ENCODE data around the gene IL18.

DNA sequence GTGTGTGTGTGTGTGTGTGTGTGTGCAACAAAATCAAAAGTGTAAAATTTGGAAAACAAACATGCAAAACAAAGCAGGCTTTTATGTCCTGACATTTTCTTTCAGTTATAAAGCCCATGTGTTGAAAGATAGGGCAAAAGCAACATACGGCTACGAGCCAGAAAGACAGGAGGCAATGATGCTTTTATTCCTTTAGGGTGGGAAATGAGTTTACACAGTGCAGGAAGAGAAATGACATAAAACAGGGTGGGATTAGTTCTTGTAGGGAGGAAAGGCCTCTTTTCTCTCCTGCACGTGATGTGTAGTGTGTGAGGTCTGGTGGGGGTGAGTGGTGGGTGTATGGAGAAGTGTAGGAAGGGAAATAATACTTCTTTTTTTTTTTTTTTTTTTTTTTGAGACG, 29.4 kb downstream of the IL18 start:
- TF ChIP-seq NANOG (IDR thresholded peaks at IDR 0.05; ENCODE audit: borderline replicate concordance) (no peak), CTCF (conservative IDR thresholded peaks at IDR 0.05; ENCODE audit: low read depth in 2 of 2) (no peak), POLR2AphosphoS5 (IDR thresholded peaks at IDR 0.05; ENCODE audit: low read depth) (no peak), JUNB (IDR thresholded peaks at IDR 0.05; ENCODE audit: unreplicated experiment) (no peak), ZNF331 (CRISPR knock-in tag; IDR thresholded peaks at IDR 0.05; ENCODE audit: low read depth) (no peak)
- TF ChIP-seq, protein P1, sequence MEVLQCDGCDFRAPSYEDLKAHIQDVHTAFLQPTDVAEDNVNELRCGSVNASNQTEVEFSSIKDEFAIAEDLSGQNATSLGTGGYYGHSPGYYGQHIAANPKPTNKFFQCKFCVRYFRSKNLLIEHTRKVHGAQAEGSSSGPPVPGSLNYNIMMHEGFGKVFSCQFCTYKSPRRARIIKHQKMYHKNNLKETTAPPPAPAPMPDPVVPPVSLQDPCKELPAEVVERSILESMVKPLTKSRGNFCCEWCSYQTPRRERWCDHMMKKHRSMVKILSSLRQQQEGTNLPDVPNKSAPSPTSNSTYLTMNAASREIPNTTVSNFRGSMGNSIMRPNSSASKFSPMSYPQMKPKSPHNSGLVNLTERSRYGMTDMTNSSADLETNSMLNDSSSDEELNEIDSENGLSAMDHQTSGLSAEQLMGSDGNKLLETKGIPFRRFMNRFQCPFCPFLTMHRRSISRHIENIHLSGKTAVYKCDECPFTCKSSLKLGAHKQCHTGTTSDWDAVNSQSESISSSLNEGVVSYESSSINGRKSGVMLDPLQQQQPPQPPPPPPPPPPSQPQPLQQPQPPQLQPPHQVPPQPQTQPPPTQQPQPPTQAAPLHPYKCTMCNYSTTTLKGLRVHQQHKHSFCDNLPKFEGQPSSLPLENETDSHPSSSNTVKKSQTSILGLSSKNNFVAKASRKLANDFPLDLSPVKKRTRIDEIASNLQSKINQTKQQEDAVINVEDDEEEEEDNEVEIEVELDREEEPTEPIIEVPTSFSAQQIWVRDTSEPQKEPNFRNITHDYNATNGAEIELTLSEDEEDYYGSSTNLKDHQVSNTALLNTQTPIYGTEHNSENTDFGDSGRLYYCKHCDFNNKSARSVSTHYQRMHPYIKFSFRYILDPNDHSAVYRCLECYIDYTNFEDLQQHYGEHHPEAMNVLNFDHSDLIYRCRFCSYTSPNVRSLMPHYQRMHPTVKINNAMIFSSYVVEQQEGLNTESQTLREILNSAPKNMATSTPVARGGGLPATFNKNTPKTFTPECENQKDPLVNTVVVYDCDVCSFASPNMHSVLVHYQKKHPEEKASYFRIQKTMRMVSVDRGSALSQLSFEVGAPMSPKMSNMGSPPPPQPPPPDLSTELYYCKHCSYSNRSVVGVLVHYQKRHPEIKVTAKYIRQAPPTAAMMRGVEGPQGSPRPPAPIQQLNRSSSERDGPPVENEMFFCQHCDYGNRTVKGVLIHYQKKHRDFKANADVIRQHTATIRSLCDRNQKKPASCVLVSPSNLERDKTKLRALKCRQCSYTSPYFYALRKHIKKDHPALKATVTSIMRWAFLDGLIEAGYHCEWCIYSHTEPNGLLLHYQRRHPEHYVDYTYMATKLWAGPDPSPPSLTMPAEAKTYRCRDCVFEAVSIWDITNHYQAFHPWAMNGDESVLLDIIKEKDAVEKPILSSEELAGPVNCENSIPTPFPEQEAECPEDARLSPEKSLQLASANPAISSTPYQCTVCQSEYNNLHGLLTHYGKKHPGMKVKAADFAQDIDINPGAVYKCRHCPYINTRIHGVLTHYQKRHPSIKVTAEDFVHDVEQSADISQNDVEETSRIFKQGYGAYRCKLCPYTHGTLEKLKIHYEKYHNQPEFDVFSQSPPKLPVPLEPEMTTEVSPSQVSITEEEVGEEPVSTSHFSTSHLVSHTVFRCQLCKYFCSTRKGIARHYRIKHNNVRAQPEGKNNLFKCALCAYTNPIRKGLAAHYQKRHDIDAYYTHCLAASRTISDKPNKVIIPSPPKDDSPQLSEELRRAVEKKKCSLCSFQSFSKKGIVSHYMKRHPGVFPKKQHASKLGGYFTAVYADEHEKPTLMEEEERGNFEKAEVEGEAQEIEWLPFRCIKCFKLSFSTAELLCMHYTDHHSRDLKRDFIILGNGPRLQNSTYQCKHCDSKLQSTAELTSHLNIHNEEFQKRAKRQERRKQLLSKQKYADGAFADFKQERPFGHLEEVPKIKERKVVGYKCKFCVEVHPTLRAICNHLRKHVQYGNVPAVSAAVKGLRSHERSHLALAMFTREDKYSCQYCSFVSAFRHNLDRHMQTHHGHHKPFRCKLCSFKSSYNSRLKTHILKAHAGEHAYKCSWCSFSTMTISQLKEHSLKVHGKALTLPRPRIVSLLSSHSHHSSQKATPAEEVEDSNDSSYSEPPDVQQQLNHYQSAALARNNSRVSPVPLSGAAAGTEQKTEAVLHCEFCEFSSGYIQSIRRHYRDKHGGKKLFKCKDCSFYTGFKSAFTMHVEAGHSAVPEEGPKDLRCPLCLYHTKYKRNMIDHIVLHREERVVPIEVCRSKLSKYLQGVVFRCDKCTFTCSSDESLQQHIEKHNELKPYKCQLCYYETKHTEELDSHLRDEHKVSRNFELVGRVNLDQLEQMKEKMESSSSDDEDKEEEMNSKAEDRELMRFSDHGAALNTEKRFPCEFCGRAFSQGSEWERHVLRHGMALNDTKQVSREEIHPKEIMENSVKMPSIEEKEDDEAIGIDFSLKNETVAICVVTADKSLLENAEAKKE (CRISPR knock-in tag; IDR thresholded peaks at IDR 0.05): no peak

Data from GM23338 (cell line).